HepG2 (cell line): ENCODE results near the gene NOTCH4. TPM values are rescaled to one million over a fixed set of nuclear protein-coding genes. Genes with fewer than 3 reads are reported as not detected.

Source experiments
- ATAC-seq: fragments of 200-7000 bp; cut with Tn5 transposase; 3 replicates; pipeline ENCODE4 v1.9.1; 2020; ENCODE audit warnings: mild to moderate bottlenecking, moderate library complexity
- BruUV-seq: library from RNA; stranded (reverse); fragments of 400-500 nt; replicated peaks from 2 replicates; lab custom pipeline; 2021; lab: Mats Ljungman, UMichigan
- CTCF ChIA-PET: fragments of 300-600 bp; formaldehyde crosslinking; extraction: SDS; loops from one replicate; lab custom pipeline; 2021; ENCODE audit warnings: low total read pairs, inconsistent platforms, low intra/inter-chr PET ratio; lab: Yijun Ruan, JAX
- POLR2A ChIA-PET: fragments of 350-600 bp; sonication (Branson Sonifier 250); formaldehyde crosslinking; loops from one replicate; lab custom pipeline; 2020; ENCODE audit warnings: antibody characterized with exemption, inconsistent platforms; lab: Yijun Ruan, JAX
- DNase-seq: peaks from one replicate; pipeline ENCODE4 v3.0.0-alpha.2; 2015; ENCODE audit warnings: low spot score
- FAIRE-seq: peaks from 3 replicates; lab custom pipeline; 2011; peaks lifted over from hg19 to GRCh38; lab: Jason Lieb, UNC
- H2AFZ ChIP-seq: one replicate; pipeline ENCODE4 v1.6.1; 2011; ENCODE audit warnings: low read length, inconsistent platforms
- H3K27ac ChIP-seq: fragments of 300-600 bp; 3 replicates; pipeline ENCODE4 v1.8.0; 2011; ENCODE audit warnings: mixed run types, mild to moderate bottlenecking, mixed read lengths, low read length, inconsistent platforms; ENCODE audit not compliant: insufficient read depth; ENCODE audit errors: extremely low read length
- H3K27me3 ChIP-seq, 2 experiments: fragments of 200-600 bp in 1 of 2; 2 replicates in 1 of 2; 3 replicates in 1 of 2; pipeline versions ENCODE4 v1.6.0 to v1.8.0; 2011; ENCODE audit warnings: low read length in 2 of 2, mild to moderate bottlenecking in 2 of 2, moderate library complexity in 2 of 2, inconsistent platforms in 1 of 2; ENCODE audit not compliant: insufficient read depth in 2 of 2, control insufficient read depth in 1 of 2
- H3K36me3 ChIP-seq, 2 experiments: fragments of 200-600 bp in 1 of 2; replicated peaks in 1 of 2; 2 replicates in 1 of 2; 3 replicates in 1 of 2; pipeline versions ENCODE4 v1.5.1 to v1.8.0; 2011; ENCODE audit warnings: low read length in 2 of 2, inconsistent platforms in 1 of 2; ENCODE audit not compliant: insufficient read depth in 2 of 2, control insufficient read depth in 1 of 2
- H3K4me1 ChIP-seq: 2 replicates; pipeline ENCODE4 v1.5.1; 2012; ENCODE audit warnings: low read length, inconsistent platforms; ENCODE audit not compliant: insufficient read depth
- H3K4me2 ChIP-seq: 2 replicates; pipeline ENCODE4 v1.6.0; 2011; ENCODE audit warnings: low read depth, low read length, inconsistent platforms
- H3K4me3 ChIP-seq, 3 experiments: fragments of 200-600 bp in 1 of 3; sonication (generic), shearing (Covaris generic) in 1 of 3; replicated peaks in 1 of 3; 2 replicates each; pipeline ENCODE4 v1.5.1; 2011 to 2016; ENCODE audit warnings: low read length in 3 of 3, inconsistent platforms in 2 of 3, low read depth in 2 of 3, mild to moderate bottlenecking in 2 of 3, control low read depth in 1 of 3, mixed read lengths in 1 of 3; ENCODE audit not compliant: insufficient read depth in 1 of 3
- H3K79me2 ChIP-seq: one replicate; pipeline ENCODE4 v1.6.1; 2011; ENCODE audit warnings: low read length, inconsistent platforms; ENCODE audit not compliant: insufficient read depth
- H3K9ac ChIP-seq: 2 replicates; pipeline ENCODE4 v1.6.0; 2011; ENCODE audit warnings: mild to moderate bottlenecking, low read depth, low read length, inconsistent platforms; ENCODE audit not compliant: insufficient read depth
- H3K9me3 ChIP-seq: 2 replicates; pipeline ENCODE4 v1.5.1; 2012; ENCODE audit warnings: mild to moderate bottlenecking, low read length
- H4K20me1 ChIP-seq: 2 replicates; pipeline ENCODE4 v1.6.0; 2011; ENCODE audit warnings: inconsistent platforms, mild to moderate bottlenecking, low read length, moderate library complexity; ENCODE audit not compliant: insufficient read depth
- HNRNPLL ChIP-seq: fragments of 200-400 bp; formaldehyde crosslinking; IDR thresholded peaks from 2 replicates; pipeline ENCODE4 v1.6.1; 2017; ENCODE audit warnings: mild to moderate bottlenecking, low read depth, low read length; ENCODE audit not compliant: poor library complexity, severe bottlenecking
- KDM5A ChIP-seq: fragments of 200-600 bp; sonication (generic); IDR thresholded peaks from 2 replicates; pipeline ENCODE4 v1.7.0; 2018; ENCODE audit warnings: antibody characterized with exemption, mild to moderate bottlenecking, low read length, borderline replicate concordance
- TSC22D2 ChIP-seq: sonication (generic); formaldehyde crosslinking; IDR thresholded peaks from 2 replicates; pipeline ENCODE4 v1.5.1; 2020; ENCODE audit warnings: missing genetic modification reagents, mild to moderate bottlenecking, borderline replicate concordance
- ZFP90 ChIP-seq: sonication (generic); formaldehyde crosslinking; IDR thresholded peaks from 2 replicates; pipeline ENCODE4 v1.8.0; 2022; ENCODE audit warnings: missing genetic modification reagents, mild to moderate bottlenecking, inconsistent platforms, borderline replicate concordance
- ZNF232 ChIP-seq: sonication (generic); formaldehyde crosslinking; IDR thresholded peaks from 2 replicates; pipeline ENCODE4 v1.4.0; 2020; ENCODE audit warnings: missing genetic modification reagents, borderline replicate concordance
- WGBS: methylation state at CpG from one replicate; pipeline ENCODE4 v1.1.6; 2017; ENCODE audit warnings: low lambda C conversion rate; 5-methylcytosine and 5-hydroxymethylcytosine counted together
- in situ Hi-C: cut with HindIII; loops from 2 replicates; pipeline ENCODE4 v1.10.0; 2017; ENCODE audit warnings: low pct_unique_long_range_greater_than_20kb; ENCODE audit not compliant: extremely low pct_ligation_motif_present
- intact Hi-C: fragments of 100-400 bp; cut with micrococcal nuclease; formaldehyde crosslinking; loops from one replicate; pipeline ENCODE4 v1.10.0; 2022; ENCODE audit not compliant: unreplicated experiment
- polyA plus RNA-seq, 8 experiments: library from polyadenylated mRNA; depleted of rRNA in 3 of 8; stranded (reverse) in 7 of 8; unstranded in 1 of 8; fragments of >200 nt; fragmentation: Illumina TruSeq in 4 of 8; extraction: Trizol in 4 of 8; gene quantifications; 2 replicates each; pipeline versions ENCODE4 v1.2.1 to v1.2.3, GENCODE V29; 2011 to 2016; ENCODE audit warnings: low read depth in 4 of 8, missing spikeins in 1 of 8, mixed read lengths in 1 of 8; ENCODE audit not compliant: insufficient read depth in 1 of 8
- total RNA-seq, 5 experiments: library from RNA; depleted of rRNA; stranded (reverse); fragments of >200 nt; fragmentation: Illumina TruSeq; extraction: Trizol; gene quantifications; 2 replicates each; pipeline ENCODE4 v1.2.3, GENCODE V29; 2016; ENCODE audit warnings: low read depth in 1 of 5
- TF ChIP-seq, protein P1 (sequence below): sonication (generic); formaldehyde crosslinking; IDR thresholded peaks from 2 replicates; pipeline ENCODE4 v1.5.1; 2020; ENCODE audit warnings: mild to moderate bottlenecking, missing genetic modification reagents, moderate library complexity
- TF ChIP-seq, protein P2 (sequence below): sonication (generic); formaldehyde crosslinking; conservative IDR thresholded peaks from 2 replicates; pipeline ENCODE4 v1.8.0; 2022; ENCODE audit warnings: mild to moderate bottlenecking, moderate library complexity, missing genetic modification reagents

NOTCH4 gene
- total and polyA plus RNA-seq, 2 of the 13 experiments (the other 11 are each of a cell fraction or from before 2014, with no cell fraction given): 0.51 to 0.83 TPM

DNA sequence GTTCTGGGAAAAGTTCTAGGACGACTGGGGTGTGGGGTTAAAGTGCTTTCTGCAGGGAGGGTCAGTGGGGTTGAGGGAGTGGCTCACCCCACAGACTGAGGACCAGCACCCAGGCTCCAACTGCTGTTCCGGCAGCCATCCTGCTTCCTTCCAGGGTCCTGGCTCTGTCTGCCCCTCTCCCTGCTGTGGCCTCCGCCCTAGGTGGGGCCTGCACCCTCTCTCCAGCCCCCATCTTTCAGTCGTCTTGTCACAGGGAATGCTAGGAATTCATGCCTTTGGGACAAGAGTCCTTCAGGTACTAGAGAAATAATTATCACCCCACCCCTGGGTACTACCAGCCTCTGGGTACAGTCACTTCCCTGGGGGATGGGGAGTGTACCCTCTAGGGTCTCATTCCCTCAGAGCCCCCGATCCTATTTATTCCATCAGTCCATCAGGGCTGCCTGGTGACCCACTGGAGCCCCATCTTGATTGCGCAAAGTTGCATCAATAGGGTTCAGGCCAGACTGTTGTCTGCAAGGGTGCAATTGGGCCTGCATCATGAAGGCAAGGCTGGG lies 39.7 kb downstream of the NOTCH4 start, which contains the start of gene AGER (continued):
- TF ChIP-seq, protein P1, sequence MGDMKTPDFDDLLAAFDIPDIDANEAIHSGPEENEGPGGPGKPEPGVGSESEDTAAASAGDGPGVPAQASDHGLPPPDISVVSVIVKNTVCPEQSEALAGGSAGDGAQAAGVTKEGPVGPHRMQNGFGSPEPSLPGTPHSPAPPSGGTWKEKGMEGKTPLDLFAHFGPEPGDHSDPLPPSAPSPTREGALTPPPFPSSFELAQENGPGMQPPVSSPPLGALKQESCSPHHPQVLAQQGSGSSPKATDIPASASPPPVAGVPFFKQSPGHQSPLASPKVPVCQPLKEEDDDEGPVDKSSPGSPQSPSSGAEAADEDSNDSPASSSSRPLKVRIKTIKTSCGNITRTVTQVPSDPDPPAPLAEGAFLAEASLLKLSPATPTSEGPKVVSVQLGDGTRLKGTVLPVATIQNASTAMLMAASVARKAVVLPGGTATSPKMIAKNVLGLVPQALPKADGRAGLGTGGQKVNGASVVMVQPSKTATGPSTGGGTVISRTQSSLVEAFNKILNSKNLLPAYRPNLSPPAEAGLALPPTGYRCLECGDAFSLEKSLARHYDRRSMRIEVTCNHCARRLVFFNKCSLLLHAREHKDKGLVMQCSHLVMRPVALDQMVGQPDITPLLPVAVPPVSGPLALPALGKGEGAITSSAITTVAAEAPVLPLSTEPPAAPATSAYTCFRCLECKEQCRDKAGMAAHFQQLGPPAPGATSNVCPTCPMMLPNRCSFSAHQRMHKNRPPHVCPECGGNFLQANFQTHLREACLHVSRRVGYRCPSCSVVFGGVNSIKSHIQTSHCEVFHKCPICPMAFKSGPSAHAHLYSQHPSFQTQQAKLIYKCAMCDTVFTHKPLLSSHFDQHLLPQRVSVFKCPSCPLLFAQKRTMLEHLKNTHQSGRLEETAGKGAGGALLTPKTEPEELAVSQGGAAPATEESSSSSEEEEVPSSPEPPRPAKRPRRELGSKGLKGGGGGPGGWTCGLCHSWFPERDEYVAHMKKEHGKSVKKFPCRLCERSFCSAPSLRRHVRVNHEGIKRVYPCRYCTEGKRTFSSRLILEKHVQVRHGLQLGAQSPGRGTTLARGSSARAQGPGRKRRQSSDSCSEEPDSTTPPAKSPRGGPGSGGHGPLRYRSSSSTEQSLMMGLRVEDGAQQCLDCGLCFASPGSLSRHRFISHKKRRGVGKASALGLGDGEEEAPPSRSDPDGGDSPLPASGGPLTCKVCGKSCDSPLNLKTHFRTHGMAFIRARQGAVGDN (CRISPR knock-in tag): peak; percentile 40
- TF ChIP-seq ZNF232 (CRISPR knock-in tag): 0 out of 2 replicates have a peak, but pooled peaks have one; percentile 34
- TF ChIP-seq TSC22D2 (CRISPR knock-in tag): no peak
- TF ChIP-seq, protein P2, sequence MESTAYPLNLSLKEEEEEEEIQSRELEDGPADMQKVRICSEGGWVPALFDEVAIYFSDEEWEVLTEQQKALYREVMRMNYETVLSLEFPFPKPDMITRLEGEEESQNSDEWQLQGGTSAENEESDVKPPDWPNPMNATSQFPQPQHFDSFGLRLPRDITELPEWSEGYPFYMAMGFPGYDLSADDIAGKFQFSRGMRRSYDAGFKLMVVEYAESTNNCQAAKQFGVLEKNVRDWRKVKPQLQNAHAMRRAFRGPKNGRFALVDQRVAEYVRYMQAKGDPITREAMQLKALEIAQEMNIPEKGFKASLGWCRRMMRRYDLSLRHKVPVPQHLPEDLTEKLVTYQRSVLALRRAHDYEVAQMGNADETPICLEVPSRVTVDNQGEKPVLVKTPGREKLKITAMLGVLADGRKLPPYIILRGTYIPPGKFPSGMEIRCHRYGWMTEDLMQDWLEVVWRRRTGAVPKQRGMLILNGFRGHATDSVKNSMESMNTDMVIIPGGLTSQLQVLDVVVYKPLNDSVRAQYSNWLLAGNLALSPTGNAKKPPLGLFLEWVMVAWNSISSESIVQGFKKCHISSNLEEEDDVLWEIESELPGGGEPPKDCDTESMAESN: 0 out of 2 replicates have a peak, but pooled peaks have one; percentile 2

DNA sequence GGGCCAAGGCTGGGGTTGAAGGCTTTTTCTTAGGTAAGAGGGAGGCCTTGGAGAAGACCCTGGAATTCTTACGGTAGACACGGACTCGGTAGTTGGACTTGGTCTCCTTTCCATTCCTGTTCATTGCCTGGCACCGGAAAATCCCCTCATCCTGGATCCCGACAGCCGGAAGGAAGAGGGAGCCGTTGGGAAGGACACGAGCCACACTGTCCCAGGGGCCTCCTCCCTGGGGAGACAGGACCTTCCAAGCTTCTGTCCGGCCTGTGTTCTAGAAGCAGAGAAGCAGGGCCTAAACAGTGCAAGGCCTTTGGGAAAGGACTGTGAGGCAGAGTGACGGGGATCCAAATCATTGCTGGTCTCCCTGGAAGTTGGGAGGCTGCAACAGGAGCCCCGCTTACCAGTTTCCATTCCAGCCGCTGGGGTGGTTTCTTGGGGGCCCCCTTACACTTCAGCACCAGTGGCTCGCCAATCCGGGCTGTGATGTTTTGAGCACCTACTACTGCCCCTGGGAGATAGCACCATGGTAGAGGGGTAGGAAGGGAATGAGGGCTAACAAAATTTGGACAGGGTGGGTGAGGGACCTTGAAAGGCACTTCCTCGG lies 40.3 kb downstream of the NOTCH4 start:
- in situ Hi-C loops (no loop called here), intact Hi-C loops (no loop called here)
- H3K27me3 ChIP-seq: no peaks in the 10 kb centered on the region
- no TSS peak for BruUV-seq
- FAIRE-seq: no peak
- H4K20me1 ChIP-seq: no peaks in the 10 kb centered on the region
- H3K27ac ChIP-seq: no peak overlapping the region
- H3K79me2 ChIP-seq: peaks cover 19% of the 10 kb centered on the region
- H3K9ac ChIP-seq: no peak overlapping the region
- no peak overlapping the region for H3K4me2 ChIP-seq
- ChIA-PET POLR2A (interaction anchor here (0.6 to 2.4 kb wide), 3 partner anchors 9 to 47 kb away, joined by 3 to 18 read pairs (median 8); partner anchors contain the start of gene GPSM3), CTCF (no interaction called here)
- no peak for DNase-seq
- H2AFZ ChIP-seq: no peak overlapping the region
- WGBS: 95% methylated on average over 14 of the region's 15 CpGs
- no peaks in the 10 kb centered on the region for H3K9me3 ChIP-seq
- no peak for ATAC-seq
- peaks cover 20% of the 10 kb centered on the region for H3K4me1 ChIP-seq
- no peak overlapping the region for H3K4me3 ChIP-seq
- peaks cover 27 to 50% of the 10 kb centered on the region in 2 experiments for H3K36me3 ChIP-seq
- TF ChIP-seq ZFP90 (no peak), KDM5A (no peak), HNRNPLL (no peak)
